Left ventricle myocardium inferior (tissue), 1 donor: ENCODE results near the gene SIGLEC14. TPM values are rescaled to one million over a fixed set of nuclear protein-coding genes. Genes with fewer than 3 reads are reported as not detected.

Experiments used
- DNase-seq: peaks from one replicate; pipeline ENCODE4 v3.0.0-alpha.2; 2020
- H3K27ac ChIP-seq: fragments of 200-600 bp; replicated peaks from 2 replicates; pipeline ENCODE4 v1.8.0; 2021
- H3K27me3 ChIP-seq: fragments of 200-600 bp; 2 replicates; pipeline ENCODE4 v1.8.0; 2021; ENCODE audit warnings: low read depth
- H3K36me3 ChIP-seq: fragments of 200-600 bp; 2 replicates; pipeline ENCODE4 v1.8.0; 2021
- H3K4me1 ChIP-seq: fragments of 200-600 bp; 2 replicates; pipeline ENCODE4 v1.8.0; 2021
- H3K4me3 ChIP-seq: fragments of 200-600 bp; 2 replicates; pipeline ENCODE4 v1.8.0; 2021; ENCODE audit warnings: mild to moderate bottlenecking, moderate library complexity
- H3K9me3 ChIP-seq: fragments of 200-600 bp; replicated peaks from 2 replicates; pipeline ENCODE4 v1.8.0; 2021
- intact Hi-C: fragments of 100-400 bp; cut with micrococcal nuclease; formaldehyde crosslinking; loops from one replicate; pipeline ENCODE4 v1.11.0; 2022
- total RNA-seq: library from RNA; stranded (reverse); fragmentation: NEBNext Ultra II Directional; extraction: Animal tissue kit (Norgen Biotek cat#: 25700); gene quantifications from one replicate; pipeline ENCODE4 v1.2.1, GENCODE V29; 2021
- TF ChIP-seq, protein P1 (sequence below): fragments of 200-600 bp; IDR thresholded peaks from 2 replicates; pipeline ENCODE4 v1.8.0; 2021; ENCODE audit warnings: antibody characterized with exemption, mild to moderate bottlenecking, borderline replicate concordance
- donor health status: DM: no; HTN: yes; CAD: no; lungs with severe emphysema.

The SIGLEC14 gene
- total RNA-seq, 1 donor from 2014 or later = 0.33 TPM

- Histone ChIP-seq H3K36me3 (no peaks in the 10 kb centered on the region), H3K4me1 (no peaks in the 10 kb centered on the region), H3K9me3 (no peaks in the 10 kb centered on the region), H3K27me3 (peaks cover 71% of the 10 kb centered on the region), H3K4me3 (no peak overlapping the region), H3K27ac (no peak overlapping the region)
- intact Hi-C loops = no loop called here
- no peak for DNase-seq
- TF ChIP-seq, protein P1, sequence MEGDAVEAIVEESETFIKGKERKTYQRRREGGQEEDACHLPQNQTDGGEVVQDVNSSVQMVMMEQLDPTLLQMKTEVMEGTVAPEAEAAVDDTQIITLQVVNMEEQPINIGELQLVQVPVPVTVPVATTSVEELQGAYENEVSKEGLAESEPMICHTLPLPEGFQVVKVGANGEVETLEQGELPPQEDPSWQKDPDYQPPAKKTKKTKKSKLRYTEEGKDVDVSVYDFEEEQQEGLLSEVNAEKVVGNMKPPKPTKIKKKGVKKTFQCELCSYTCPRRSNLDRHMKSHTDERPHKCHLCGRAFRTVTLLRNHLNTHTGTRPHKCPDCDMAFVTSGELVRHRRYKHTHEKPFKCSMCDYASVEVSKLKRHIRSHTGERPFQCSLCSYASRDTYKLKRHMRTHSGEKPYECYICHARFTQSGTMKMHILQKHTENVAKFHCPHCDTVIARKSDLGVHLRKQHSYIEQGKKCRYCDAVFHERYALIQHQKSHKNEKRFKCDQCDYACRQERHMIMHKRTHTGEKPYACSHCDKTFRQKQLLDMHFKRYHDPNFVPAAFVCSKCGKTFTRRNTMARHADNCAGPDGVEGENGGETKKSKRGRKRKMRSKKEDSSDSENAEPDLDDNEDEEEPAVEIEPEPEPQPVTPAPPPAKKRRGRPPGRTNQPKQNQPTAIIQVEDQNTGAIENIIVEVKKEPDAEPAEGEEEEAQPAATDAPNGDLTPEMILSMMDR = no peak
These were observed 36.0 kb downstream of the SIGLEC14 start for GRCh38 chr19:51610576-51610975.

DNA sequence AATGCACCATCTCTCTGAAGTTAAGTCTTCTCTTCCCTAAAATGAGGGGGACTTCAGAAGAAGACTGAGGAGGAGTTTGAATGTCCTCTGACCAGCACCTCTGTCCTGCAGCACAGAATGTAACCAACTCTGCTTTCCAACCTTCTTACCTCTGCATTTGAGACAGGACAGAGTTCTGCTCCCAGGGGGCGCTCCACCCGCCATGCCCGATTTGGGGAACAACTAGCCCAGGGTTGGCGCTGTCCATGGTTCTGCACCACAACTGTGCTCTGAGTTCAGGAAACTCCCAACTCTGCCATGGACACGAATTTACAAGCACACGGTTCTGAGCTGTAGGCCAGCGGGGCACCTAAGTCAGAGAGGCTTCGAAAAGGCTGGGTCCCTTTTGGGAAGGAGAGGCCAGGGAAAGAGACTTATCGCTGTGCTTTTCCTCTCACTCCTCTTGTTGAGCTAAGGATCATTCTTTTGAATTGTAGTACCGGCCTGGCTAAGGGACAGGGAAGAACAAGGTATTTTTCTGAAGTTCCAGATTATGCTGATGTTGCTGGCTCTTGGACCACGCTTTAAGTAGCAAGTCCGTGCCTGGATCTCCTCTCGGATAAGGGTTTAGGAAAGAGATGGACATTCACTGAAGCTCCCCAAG, 38.6 kb downstream of the SIGLEC14 start:
- TF ChIP-seq, protein P1 = peak; percentile 60
- H3K9me3 ChIP-seq = no peaks in the 10 kb centered on the region
- no peak overlapping the region for H3K4me3 ChIP-seq
- peak; percentile 79 for DNase-seq
- no peaks in the 10 kb centered on the region for H3K4me1 ChIP-seq
- H3K27ac ChIP-seq = no peak overlapping the region
- H3K36me3 ChIP-seq = no peaks in the 10 kb centered on the region
- intact Hi-C loops = no loop called here
- peaks cover 53% of the 10 kb centered on the region for H3K27me3 ChIP-seq

GRCh38 chr19:51607077-51607476, 39.5 kb downstream of the SIGLEC14 start:
- Histone ChIP-seq H3K36me3 (no peaks in the 10 kb centered on the region), H3K4me1 (no peaks in the 10 kb centered on the region), H3K4me3 (no peak overlapping the region), H3K27me3 (peaks cover 53% of the 10 kb centered on the region), H3K27ac (no peak overlapping the region), H3K9me3 (no peaks in the 10 kb centered on the region)
- no peak for DNase-seq
- TF ChIP-seq, protein P1 = no peak
- intact Hi-C loops = no loop called here

DNA sequence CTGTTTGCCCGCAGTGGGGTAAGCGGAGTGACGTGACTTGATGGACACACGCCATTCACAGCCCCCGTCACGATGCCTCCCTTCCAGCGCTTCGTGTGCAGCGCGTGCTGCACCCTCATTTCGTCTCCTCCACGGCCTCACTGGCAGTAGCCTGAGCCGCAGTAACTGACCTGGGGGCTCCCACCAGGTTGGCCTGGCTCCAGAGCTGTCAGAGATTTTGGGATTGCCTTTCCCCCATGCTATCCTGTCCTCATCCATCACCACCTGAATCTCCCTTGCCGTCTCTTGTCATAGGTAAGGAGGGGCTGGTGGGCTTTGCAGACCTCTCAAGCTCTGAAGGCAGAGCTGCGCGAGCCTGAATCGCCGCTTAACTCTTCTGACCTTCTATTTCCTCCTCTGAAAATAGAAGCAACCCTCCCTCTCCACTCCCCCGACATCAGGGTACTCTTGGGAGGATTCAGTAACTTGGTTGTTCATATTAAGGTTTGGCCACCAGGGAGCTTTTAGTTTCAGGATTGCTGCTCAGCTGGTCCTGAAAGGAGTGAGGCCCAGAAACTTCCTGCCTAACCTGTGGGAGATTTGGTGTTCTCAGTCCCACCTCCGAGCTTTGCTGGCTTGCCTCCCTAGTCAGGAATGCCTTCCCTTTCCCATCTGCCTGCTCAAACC, 44.3 kb downstream of the SIGLEC14 start:
- H3K9me3 ChIP-seq = no peaks in the 10 kb centered on the region
- peaks cover 70% of the 10 kb centered on the region for H3K27me3 ChIP-seq
- intact Hi-C loops = no loop called here

DNA sequence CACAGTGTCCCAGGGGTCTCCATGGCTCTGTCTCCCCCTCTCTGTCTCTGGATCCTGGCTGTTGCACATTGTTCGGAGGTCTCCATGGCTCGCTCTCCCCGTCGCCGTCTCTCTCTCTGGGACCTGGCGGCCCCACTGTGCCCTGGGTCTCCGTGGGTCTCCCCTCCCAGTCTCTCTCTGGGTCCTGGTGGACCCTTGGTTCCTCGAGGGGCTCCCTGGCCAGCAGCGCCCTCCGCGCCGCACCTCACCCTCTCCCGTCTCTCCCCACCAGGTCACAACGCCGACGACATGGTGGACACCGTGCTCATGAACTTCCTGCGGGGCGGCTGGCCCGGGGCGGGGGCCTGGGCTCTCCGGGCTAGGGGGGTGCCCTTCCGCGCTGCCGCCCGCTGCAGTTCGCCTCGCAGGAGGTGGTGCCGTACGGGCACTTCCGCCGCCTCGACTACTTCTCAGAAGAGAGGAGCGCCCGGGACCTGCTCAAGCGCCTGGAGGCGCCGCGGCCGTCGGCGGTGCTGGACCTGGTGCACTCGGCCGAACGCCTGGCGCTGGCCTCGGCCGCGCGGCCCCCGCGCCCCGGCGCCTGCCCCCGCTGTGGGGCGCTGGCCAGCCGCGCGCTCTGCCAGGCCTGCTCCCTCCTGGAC, 45.6 kb downstream of the SIGLEC14 start:
- TF ChIP-seq, protein P1 = no peak
- Histone ChIP-seq H3K27ac (no peak overlapping the region), H3K27me3 (peaks cover 70% of the 10 kb centered on the region), H3K4me1 (no peaks in the 10 kb centered on the region), H3K4me3 (no peak overlapping the region), H3K36me3 (no peaks in the 10 kb centered on the region), H3K9me3 (no peaks in the 10 kb centered on the region)
- intact Hi-C loops = no loop called here
- DNase-seq = no peak

More for the DNA sequence above, 44.3 kb downstream of the SIGLEC14 start:
- no peaks in the 10 kb centered on the region for H3K4me1 ChIP-seq
- TF ChIP-seq, protein P1 = no peak
- no peak overlapping the region for H3K4me3 ChIP-seq
- no peaks in the 10 kb centered on the region for H3K36me3 ChIP-seq
- no peak for DNase-seq
- no peak overlapping the region for H3K27ac ChIP-seq
